A549 treated with CpdA at 1 μM for 4 hours (cell line): ENCODE results near the gene CCDC15. TPM values are rescaled to one million over a fixed set of nuclear protein-coding genes. Genes with fewer than 3 reads are reported as not detected.

ENCODE experiments used
- total RNA-seq: library from RNA; stranded (reverse); fragments of 200-300 nt; extraction: Qiagen RNA extraction; gene quantifications from 5 replicates; pipeline ENCODE4 v1.2.3, GENCODE V29; 2022; ENCODE audit warnings: low read depth

CCDC15 gene
- total RNA-seq: 0.45 to 0.72 TPM (median 0.54 TPM) in 5 replicates

GRCh38 chr11:124953753-124954589 lies at the start of gene CCDC15:
TSS of gene CCDC15 (plus strand) at chr11:124954202. CDS start at chr11:124954733, 531 bp downstream.

GRCh38 chr11:124918950-124919349 lies 35.1 kb upstream of the CCDC15 start, which contains the start of gene HEPN1:
TSS of gene HEPN1 (plus strand) at chr11:124919250.

GRCh38 chr11:124935548-124936514 lies 18.2 kb upstream of the CCDC15 start, which contains the start of gene HEPACAM:
TSS of gene HEPACAM (minus strand) at chr11:124936047. CDS start at chr11:124936006, 41 bp downstream.

GRCh38 chr11:125062931-125063428 lies 109.0 kb downstream of the CCDC15 start, which contains the start of gene SLC37A2:
TSS of gene SLC37A2 (plus strand) at chr11:125063305. CDS start at chr11:125063368, 63 bp downstream.

Other genes with a start within 250 kb of the CCDC15 start
- gene NRGN, start 214.3 kb upstream of the CCDC15 start, total RNA-seq: 5.5 to 11.1 TPM (median 10.7 TPM) in 5 replicates
- not detected in 5 replicates for gene VSIG2, start 201.9 kb upstream of the CCDC15 start, total RNA-seq
- 7.5 to 12.4 TPM (median 10.6 TPM) in 5 replicates for gene ESAM, start 191.9 kb upstream of the CCDC15 start, total RNA-seq
- 4.4 to 6.0 TPM (median 5.5 TPM) in 5 replicates for gene MSANTD2, start 153.8 kb upstream of the CCDC15 start, total RNA-seq
- gene ROBO3, start 88.8 kb upstream of the CCDC15 start, total RNA-seq: 1.5 to 4.0 TPM (median 2.7 TPM) in 5 replicates
- not detected in 5 replicates for gene ROBO4, start 56.3 kb upstream of the CCDC15 start, total RNA-seq
- gene HEPN1, start 35.0 kb upstream of the CCDC15 start, total RNA-seq: not detected in 5 replicates
- not detected in 5 replicates for gene HEPACAM, start 18.2 kb upstream of the CCDC15 start, total RNA-seq
- gene SLC37A2, start 109.1 kb downstream of the CCDC15 start, total RNA-seq: 0.07 to 0.15 TPM (median 0.11 TPM) in 4 of 5 replicates, not detected in the other
- 21.3 to 25.8 TPM (median 24.2 TPM) in 5 replicates for gene TMEM218, start 157.4 kb downstream of the CCDC15 start, total RNA-seq
- gene PKNOX2, start 210.5 kb downstream of the CCDC15 start, total RNA-seq: not detected in 5 replicates